ENCODE results near the gene AEBP2. TPM values are rescaled to one million over a fixed set of nuclear protein-coding genes. Genes with fewer than 3 reads are reported as not detected.
A peak's percentile ranks its signal among the peaks of the same experiment; 100 is the strongest.

Gene AEBP2
- polyA plus RNA-seq, 1 donor: 32.9 TPM

DNA sequence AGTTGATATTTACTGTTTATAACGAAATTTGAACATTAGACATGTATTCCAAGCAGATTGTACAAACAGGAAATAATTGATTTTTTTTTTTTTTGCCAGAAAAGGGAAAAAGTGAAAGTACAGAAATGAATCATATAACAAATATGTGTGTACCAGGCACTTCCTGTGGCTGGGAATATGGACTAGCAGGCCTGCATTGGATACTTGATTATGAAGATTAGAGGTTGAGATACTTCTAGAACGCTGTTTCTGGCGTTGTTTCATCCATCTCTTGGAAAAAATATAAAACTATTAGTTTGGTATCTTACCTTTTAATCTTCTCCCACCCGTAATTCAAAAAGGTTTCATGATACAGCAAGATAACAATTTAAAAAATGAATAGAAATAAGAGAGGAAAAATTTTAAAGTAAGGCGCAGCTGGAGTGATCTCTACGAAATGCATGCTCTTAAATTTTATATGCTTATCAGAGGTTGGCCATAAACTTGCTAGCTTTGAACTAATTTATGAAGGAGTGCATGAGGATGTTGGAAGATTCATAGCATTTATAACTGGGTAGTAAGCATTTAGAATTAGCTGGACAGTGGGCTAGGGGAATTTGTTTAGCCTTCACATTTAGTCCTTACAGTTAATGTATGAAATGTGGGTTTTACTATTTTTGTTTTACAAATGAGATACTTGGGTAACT, 90.8 kb downstream of the AEBP2 start:
- Histone ChIP-seq H3K9me3 (ENCODE audit: control insufficient read depth, low read depth, low read length) (no peaks in the 10 kb centered on the region), H3K4me1 (ENCODE audit: control insufficient read depth, insufficient read depth, low read length) (peaks cover 2% of the 10 kb centered on the region), H3K27ac (ENCODE audit: low read length) (no peak overlapping the region), H3K4me3 (ENCODE audit: low read length) (no peak overlapping the region), H3K36me3 (ENCODE audit: control insufficient read depth, insufficient read depth, low read length) (no peaks in the 10 kb centered on the region), H3K27me3 (ENCODE audit: control insufficient read depth, insufficient read depth, low read length) (no peaks in the 10 kb centered on the region)
- DNase-seq: no peak
- 82% methylated on average over 2 of the region's 6 CpGs for WGBS (ENCODE audit: insufficient coverage, low lambda C conversion rate)

DNA sequence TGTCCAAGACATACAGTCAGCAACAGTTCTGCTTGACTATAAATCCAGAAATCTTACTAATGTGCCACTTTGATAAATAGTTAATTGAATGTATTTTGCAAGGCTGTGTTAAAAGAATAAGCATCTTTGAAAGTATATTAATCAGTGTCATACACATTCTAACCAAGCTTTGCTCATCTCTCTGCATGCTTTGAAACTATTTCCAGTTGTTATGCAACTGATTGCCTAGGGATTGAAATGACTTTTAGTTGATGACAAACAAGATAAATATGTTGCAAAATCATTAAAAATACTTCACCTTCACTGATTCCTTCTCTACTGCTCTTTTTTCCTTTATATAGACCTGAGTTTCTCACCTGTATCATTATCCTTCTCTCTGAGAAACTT, 91.3 kb downstream of the AEBP2 start:
- Histone ChIP-seq H3K27ac (ENCODE audit: low read length) (no peak overlapping the region), H3K4me1 (ENCODE audit: control insufficient read depth, insufficient read depth, low read length) (peaks cover 2% of the 10 kb centered on the region), H3K4me3 (ENCODE audit: low read length) (no peak overlapping the region), H3K27me3 (ENCODE audit: control insufficient read depth, insufficient read depth, low read length) (no peaks in the 10 kb centered on the region), H3K36me3 (ENCODE audit: control insufficient read depth, insufficient read depth, low read length) (no peaks in the 10 kb centered on the region), H3K9me3 (ENCODE audit: control insufficient read depth, low read depth, low read length) (no peaks in the 10 kb centered on the region)
- no peak for DNase-seq

DNA sequence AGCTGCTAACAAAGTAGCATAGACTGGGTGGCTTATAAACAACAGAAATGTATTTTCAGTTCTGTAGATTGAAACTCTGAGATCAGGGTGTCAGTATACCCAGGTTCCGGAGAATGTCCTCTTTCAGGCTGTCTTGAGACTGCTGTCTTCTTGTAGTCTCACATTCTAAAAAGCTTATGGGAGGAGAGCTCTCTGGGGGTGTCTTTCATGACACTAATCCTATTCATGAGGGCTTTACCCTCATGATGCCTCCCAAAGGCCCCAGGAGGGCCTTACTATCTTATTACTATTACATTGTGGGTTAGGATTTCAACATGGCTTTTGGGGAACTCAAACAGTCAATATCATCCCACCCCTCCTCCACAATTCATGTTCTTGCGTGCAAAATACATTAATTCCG, 94.3 kb downstream of the AEBP2 start:
- no peaks in the 10 kb centered on the region for H3K9me3 ChIP-seq (ENCODE audit: control insufficient read depth, low read depth, low read length)
- no peaks in the 10 kb centered on the region for H3K27me3 ChIP-seq (ENCODE audit: control insufficient read depth, insufficient read depth, low read length)
- no peaks in the 10 kb centered on the region for H3K36me3 ChIP-seq (ENCODE audit: control insufficient read depth, insufficient read depth, low read length)
- no peaks in the 10 kb centered on the region for H3K4me1 ChIP-seq (ENCODE audit: control insufficient read depth, insufficient read depth, low read length)
- no peak overlapping the region for H3K4me3 ChIP-seq (ENCODE audit: low read length)
- no peak overlapping the region for H3K27ac ChIP-seq (ENCODE audit: low read length)
- no peak for DNase-seq
- no CpG with 5 or more reads among the region's 3 CpGs for WGBS (ENCODE audit: insufficient coverage, low lambda C conversion rate)

DNA sequence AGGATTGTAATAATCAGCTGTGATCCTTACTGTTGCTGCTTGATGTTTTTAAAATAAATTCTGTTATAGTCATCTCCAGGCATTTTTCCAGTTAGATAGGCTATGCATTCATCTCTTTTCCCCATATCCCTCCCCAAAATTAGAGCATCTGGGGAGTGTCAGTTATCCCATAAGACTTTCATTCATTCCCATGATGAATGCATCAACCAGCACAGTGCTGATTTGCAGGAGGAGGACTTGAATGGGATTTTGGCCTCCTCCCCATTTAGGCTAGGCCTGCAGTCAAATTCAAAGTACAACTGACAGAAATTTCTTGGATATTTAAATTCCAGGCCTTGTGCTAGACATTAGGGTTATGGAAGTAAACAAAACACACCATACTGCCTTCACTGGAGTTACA, 99.8 kb downstream of the AEBP2 start:
- H3K27me3 ChIP-seq (ENCODE audit: control insufficient read depth, insufficient read depth, low read length): no peaks in the 10 kb centered on the region
- no peaks in the 10 kb centered on the region for H3K36me3 ChIP-seq (ENCODE audit: control insufficient read depth, insufficient read depth, low read length)

DNA sequence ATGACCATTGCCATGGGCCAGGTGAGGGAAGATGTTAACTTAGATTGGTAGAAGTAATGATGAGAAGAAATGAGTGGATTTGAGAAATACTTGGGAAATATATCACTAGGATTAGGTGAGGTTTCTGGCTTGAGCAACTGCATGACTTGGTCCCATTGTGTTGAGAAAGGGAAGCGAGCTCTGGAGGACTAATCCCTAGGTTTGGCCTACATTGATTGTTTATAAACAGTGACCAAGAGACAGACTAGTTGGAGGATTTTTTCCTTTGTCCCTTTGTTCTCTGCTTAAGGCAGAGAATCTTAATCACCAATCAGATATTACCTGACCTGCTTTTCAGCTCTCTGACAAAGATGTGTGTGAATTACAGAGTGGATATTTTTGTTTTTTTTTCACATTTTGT, 100.5 kb downstream of the AEBP2 start:
- Histone ChIP-seq H3K4me3 (ENCODE audit: low read length) (no peak overlapping the region), H3K27ac (ENCODE audit: low read length) (no peak overlapping the region), H3K9me3 (ENCODE audit: control insufficient read depth, low read depth, low read length) (no peaks in the 10 kb centered on the region), H3K27me3 (ENCODE audit: control insufficient read depth, insufficient read depth, low read length) (no peaks in the 10 kb centered on the region), H3K36me3 (ENCODE audit: control insufficient read depth, insufficient read depth, low read length) (no peaks in the 10 kb centered on the region), H3K4me1 (ENCODE audit: control insufficient read depth, insufficient read depth, low read length) (no peaks in the 10 kb centered on the region)
- no peak for DNase-seq
- no CpG with 5 or more reads among the region's 1 CpG for WGBS (ENCODE audit: insufficient coverage, low lambda C conversion rate)

More for the DNA sequence above, 99.8 kb downstream of the AEBP2 start:
- Histone ChIP-seq H3K4me1 (ENCODE audit: control insufficient read depth, insufficient read depth, low read length) (no peaks in the 10 kb centered on the region), H3K9me3 (ENCODE audit: control insufficient read depth, low read depth, low read length) (no peaks in the 10 kb centered on the region), H3K4me3 (ENCODE audit: low read length) (no peak overlapping the region), H3K27ac (ENCODE audit: low read length) (no peak overlapping the region)
- DNase-seq: no peak

DNA sequence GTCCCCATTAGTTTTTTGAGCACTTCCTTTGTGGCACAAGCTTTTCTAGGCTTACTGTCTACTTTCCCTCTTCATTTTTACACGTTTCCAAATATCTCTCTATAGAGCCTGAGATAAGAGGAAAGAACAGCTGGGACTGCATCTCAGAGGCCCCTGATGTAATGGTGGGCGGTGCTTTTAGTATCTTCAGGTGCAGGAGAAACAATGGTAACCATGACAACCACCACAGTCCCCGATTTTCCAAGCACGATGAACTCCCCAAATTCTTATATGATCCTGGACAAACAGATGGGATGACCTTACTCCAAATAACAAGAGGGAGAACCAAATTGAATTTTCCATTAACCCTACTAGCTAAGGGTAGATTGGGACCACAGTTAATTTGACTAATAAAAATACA, 103.3 kb downstream of the AEBP2 start:
- WGBS (ENCODE audit: insufficient coverage, low lambda C conversion rate): 13% methylated on average over 1 of the region's 4 CpGs

DNA sequence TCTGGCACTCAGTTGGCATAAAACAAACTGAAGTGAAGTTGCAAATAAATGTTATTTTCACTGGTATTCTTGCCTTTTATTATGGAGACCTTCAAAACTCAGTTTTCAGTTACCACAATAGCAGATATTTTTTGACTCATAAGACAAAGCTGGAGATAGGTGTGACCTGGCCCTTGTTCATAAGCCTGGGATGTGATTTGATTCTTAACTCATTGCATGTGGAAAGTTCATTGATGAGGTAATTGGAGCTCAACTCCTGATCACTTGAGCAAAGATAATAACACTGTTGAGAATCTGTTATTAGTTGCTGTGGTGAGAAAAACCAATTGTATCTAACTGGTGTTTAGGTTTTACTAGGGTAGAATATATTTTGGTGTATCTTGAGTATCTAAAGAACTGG, 105.1 kb downstream of the AEBP2 start:
- Histone ChIP-seq H3K9me3 (ENCODE audit: control insufficient read depth, low read depth, low read length) (no peaks in the 10 kb centered on the region), H3K4me1 (ENCODE audit: control insufficient read depth, insufficient read depth, low read length) (no peaks in the 10 kb centered on the region), H3K36me3 (ENCODE audit: control insufficient read depth, insufficient read depth, low read length) (peaks cover 4% of the 10 kb centered on the region), H3K27me3 (ENCODE audit: control insufficient read depth, insufficient read depth, low read length) (no peaks in the 10 kb centered on the region), H3K27ac (ENCODE audit: low read length) (no peak overlapping the region), H3K4me3 (ENCODE audit: low read length) (no peak overlapping the region)
- DNase-seq: no peak

More for the DNA sequence above, 103.3 kb downstream of the AEBP2 start:
- Histone ChIP-seq H3K4me3 (ENCODE audit: low read length) (no peak overlapping the region), H3K36me3 (ENCODE audit: control insufficient read depth, insufficient read depth, low read length) (peaks cover 4% of the 10 kb centered on the region), H3K27ac (ENCODE audit: low read length) (no peak overlapping the region), H3K4me1 (ENCODE audit: control insufficient read depth, insufficient read depth, low read length) (no peaks in the 10 kb centered on the region), H3K9me3 (ENCODE audit: control insufficient read depth, low read depth, low read length) (no peaks in the 10 kb centered on the region), H3K27me3 (ENCODE audit: control insufficient read depth, insufficient read depth, low read length) (no peaks in the 10 kb centered on the region)
- DNase-seq: no peak

DNA sequence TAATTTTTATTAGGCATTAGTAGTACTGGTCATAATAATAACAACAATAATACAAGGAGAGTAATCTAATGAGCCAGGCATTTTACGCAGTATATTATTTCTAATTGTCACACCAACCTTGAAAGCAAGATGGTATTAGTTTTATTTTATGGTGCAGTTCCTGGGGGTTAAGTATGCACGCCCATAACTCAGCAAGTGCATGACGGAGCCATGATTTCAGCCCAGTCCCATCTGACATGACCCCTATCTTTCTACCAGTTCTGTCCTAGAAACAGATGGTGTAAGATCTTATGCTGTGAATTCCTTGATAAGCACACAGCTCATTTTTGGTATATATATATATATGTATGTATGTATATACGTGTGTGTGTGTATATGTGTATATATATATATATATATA, 106.0 kb downstream of the AEBP2 start:
- Histone ChIP-seq H3K27ac (ENCODE audit: low read length) (no peak overlapping the region), H3K4me1 (ENCODE audit: control insufficient read depth, insufficient read depth, low read length) (no peaks in the 10 kb centered on the region), H3K36me3 (ENCODE audit: control insufficient read depth, insufficient read depth, low read length) (peaks cover 4% of the 10 kb centered on the region), H3K4me3 (ENCODE audit: low read length) (no peak overlapping the region), H3K9me3 (ENCODE audit: control insufficient read depth, low read depth, low read length) (no peaks in the 10 kb centered on the region), H3K27me3 (ENCODE audit: control insufficient read depth, insufficient read depth, low read length) (no peaks in the 10 kb centered on the region)
- WGBS (ENCODE audit: insufficient coverage, low lambda C conversion rate): 80% methylated on average over 1 of the region's 4 CpGs
- DNase-seq: no peak

DNA sequence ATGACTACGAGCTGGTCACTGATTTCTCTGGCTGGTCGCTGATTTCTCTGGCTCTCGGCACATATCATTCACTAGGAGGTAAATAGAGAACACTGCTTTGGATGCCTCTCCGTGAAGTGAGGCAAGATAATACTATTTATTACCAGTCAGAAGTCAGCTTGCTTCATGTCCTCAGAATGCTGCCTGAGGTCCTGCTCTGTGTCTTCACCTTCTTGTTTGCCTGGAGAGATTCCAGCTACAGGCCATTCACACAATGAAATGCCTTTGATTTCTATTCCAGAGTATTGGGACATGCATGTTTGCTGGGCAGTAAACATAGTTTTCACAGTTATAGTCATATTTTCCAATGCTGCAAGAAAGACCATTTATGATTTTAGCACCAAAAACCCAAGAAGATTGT, 106.7 kb downstream of the AEBP2 start:
- Histone ChIP-seq H3K36me3 (ENCODE audit: control insufficient read depth, insufficient read depth, low read length) (peaks cover 4% of the 10 kb centered on the region), H3K4me1 (ENCODE audit: control insufficient read depth, insufficient read depth, low read length) (no peaks in the 10 kb centered on the region), H3K4me3 (ENCODE audit: low read length) (no peak overlapping the region), H3K27me3 (ENCODE audit: control insufficient read depth, insufficient read depth, low read length) (no peaks in the 10 kb centered on the region), H3K9me3 (ENCODE audit: control insufficient read depth, low read depth, low read length) (no peaks in the 10 kb centered on the region), H3K27ac (ENCODE audit: low read length) (no peak overlapping the region)
- no CpG with 5 or more reads among the region's 4 CpGs for WGBS (ENCODE audit: insufficient coverage, low lambda C conversion rate)
- DNase-seq: no peak

DNA sequence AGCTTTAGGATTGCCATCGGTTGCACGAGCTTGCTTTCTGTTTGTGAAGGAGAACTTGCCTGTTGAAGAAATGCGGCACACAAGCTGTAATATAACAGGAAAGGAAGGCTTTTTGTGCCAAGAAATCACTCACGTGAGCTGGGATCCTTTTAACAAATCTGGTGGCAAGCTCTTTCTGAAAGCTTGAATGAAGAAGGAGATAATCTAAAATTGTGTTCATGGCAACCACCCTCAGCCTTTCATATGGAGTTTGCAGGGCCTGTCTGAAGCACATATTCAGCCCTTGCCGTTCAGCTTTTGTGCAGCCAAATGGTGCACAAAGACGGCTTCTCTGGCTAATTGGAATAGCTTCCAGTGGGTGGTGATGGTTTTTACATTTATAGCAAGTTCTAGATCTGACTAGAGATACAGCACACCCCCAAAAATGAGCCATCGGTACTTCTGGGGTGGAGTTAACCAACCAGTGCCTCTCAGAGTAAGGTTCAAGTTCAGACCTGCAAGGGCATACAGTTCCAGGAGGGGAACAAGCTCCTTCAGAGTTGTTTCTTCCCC, 107.4 kb downstream of the AEBP2 start:
- no peak for DNase-seq
- Histone ChIP-seq H3K27me3 (ENCODE audit: control insufficient read depth, insufficient read depth, low read length) (no peaks in the 10 kb centered on the region), H3K4me1 (ENCODE audit: control insufficient read depth, insufficient read depth, low read length) (no peaks in the 10 kb centered on the region), H3K27ac (ENCODE audit: low read length) (peak overlapping the region; percentile 11), H3K36me3 (ENCODE audit: control insufficient read depth, insufficient read depth, low read length) (peaks cover 4% of the 10 kb centered on the region), H3K4me3 (ENCODE audit: low read length) (no peak overlapping the region), H3K9me3 (ENCODE audit: control insufficient read depth, low read depth, low read length) (no peaks in the 10 kb centered on the region)
- WGBS (ENCODE audit: insufficient coverage, low lambda C conversion rate): 81% methylated on average over 4 of the region's 7 CpGs

DNA sequence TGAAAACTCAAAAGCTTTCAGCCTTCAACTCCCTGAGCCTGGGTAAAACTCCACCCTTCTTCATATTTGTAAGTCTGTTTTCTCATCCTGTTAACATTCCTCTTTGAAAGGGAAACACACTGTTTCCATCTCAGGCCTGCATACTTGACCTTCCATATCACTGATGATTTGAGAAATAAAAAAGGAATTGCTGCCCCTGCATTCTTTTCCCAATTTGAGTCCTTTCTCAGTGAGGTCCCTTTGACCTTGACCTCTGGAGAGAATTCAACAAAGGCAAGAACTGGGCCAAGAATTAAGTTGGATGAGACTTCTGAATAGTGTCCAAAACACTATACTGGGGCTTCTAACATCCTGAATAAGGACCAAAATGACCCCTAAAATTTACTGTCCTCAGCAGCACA, 108.0 kb downstream of the AEBP2 start:
- no peak for DNase-seq
- Histone ChIP-seq H3K4me1 (ENCODE audit: control insufficient read depth, insufficient read depth, low read length) (no peaks in the 10 kb centered on the region), H3K9me3 (ENCODE audit: control insufficient read depth, low read depth, low read length) (no peaks in the 10 kb centered on the region), H3K27me3 (ENCODE audit: control insufficient read depth, insufficient read depth, low read length) (no peaks in the 10 kb centered on the region), H3K36me3 (ENCODE audit: control insufficient read depth, insufficient read depth, low read length) (peaks cover 4% of the 10 kb centered on the region), H3K4me3 (ENCODE audit: low read length) (no peak overlapping the region), H3K27ac (ENCODE audit: low read length) (no peak overlapping the region)

Measured in large intestine (tissue), 3 donors.